Heart left ventricle (tissue), 13 donors: ENCODE results near the gene GATAD2B.

Experiments
- CTCF ChIP-seq, 12 donors: fragments of 200-600 bp; sonication (generic) in 4 of 12; IDR thresholded peaks; one replicate each; pipeline versions ENCODE4 v1.5.0 to v1.8.0; 2018 to 2022; ENCODE audit warnings: antibody characterized with exemption in 12 of 12, mild to moderate bottlenecking in 5 of 12
- POLR2A ChIP-seq, 2 donors: fragments of 450-650 bp; IDR thresholded peaks; one replicate each; pipeline ENCODE4 v1.6.1; 2017; ENCODE audit warnings: antibody characterized with exemption in 2 of 2, mild to moderate bottlenecking in 2 of 2, moderate library complexity in 2 of 2
- donor health status: ischemic (EF 13 %, LVEDD 7.1; RV severe dilation, severe dysfunction).
- donor health status: DM: no; HTN: yes; CAD: no.
- donor health status: DM: no; HTN: no; CAD: no.
- donor health status: ischemic (EF 25% LVEDD 6.9; RV normal size, moderate dysfunction).
- donor health status: ischemic (EF 25% LVEDD 5.7; RV mildly dilated, moderate dysfunction).
- donor health status: ischemic (EF 35%, LVEDD 5.7; RV mildly dilated, moderate dysfunction).
- donor health status: nonischemic (EF 11% LVEDD 7.7; RV severe dilation, severe dysfunction).
- donor health status: DM: yes; HTN: yes; CAD: no.
- donor health status: PGD.
- donor health status: ischemic (EF 29% LVEDD 5.4; RV normal size, mild dysfunction).
- donor health status: nonischemic (EF 23%, LVEDD 6.1; RV moderate dilation, normal function).

DNA sequence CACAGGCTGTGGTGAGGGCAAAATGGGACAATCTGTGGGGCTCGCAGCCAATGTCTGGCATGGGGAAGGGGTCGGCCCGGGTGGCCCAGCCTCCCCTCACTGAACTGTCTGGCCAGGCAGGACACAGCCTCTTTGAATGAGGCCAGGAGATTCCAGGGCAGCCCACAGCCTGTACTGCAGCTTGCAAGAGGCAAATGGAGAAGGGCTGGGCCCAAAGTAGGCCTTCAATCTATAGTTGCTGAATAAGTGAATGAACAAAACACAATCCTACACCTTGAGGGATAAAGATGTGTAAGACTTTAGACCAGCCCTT is 124.3 kb downstream of the GATAD2B start:
- TF ChIP-seq CTCF (IDR thresholded peaks at IDR 0.05) (no peak), POLR2A (IDR thresholded peaks at IDR 0.05) (no peak)
